ENCODE results near the gene C11orf58.

The C11orf58 gene

DNA sequence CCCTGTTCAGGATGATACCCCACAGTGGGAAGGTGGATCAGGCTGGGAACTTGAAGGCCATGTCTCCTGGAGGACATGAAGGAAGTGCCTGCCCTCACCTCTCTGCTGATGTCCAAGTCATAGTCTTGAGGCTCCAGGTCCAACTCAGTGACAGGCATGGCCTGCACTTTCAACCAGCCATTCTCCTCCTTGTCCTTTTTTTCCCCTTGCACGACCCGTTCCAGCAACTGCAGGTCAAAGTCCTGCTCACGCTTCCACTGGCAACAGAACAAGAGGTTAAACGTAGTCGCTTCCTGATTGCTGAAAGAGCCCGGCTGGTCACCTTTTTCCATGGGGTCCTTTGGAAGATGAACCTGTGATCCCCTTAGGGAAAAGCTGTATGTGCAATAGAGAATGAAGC is 47.7 kb downstream of the C11orf58 start:
- DNase-seq, result no peak

DNA sequence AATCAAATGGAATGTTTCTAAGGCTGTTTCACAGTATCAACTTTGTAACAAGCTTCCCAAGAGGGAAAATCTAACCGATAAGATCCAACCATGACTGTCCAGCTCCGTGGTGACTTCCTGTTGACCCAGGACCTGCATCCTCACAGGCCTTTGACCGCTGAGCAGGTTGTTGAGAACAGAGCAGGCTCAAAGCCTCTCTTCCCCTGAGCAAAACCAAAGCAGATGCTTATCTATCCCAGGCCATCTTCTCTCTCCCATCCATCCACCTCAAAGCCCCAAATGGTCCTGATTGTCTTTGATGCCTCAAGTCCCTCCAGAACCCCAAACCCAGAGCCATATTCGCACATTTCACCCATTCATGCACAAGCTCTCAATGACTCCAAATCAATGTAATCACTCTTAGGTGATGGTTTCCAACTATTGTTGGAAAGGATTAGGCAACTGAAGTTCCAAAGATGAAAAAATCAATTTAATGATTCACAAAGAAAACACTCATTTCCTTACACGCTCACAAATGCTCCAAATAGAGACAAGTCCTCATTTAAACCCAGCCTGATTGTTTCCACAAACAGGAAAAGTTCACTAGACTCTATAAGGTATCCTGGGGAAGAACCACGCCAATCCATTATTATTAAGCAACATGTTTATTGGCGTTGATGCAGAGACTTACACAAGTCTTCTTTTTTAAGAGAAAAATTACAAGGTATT is 48.7 kb downstream of the C11orf58 start:
- DNase-seq, result no peak

GRCh38 chr11:16788141-16789062 is 50.0 kb downstream of the C11orf58 start:
- DNase-seq, result peak; percentile 65 to 76

GRCh38 chr11:16789063-16789420 is 50.6 kb downstream of the C11orf58 start:
- DNase-seq, result no peak

DNA sequence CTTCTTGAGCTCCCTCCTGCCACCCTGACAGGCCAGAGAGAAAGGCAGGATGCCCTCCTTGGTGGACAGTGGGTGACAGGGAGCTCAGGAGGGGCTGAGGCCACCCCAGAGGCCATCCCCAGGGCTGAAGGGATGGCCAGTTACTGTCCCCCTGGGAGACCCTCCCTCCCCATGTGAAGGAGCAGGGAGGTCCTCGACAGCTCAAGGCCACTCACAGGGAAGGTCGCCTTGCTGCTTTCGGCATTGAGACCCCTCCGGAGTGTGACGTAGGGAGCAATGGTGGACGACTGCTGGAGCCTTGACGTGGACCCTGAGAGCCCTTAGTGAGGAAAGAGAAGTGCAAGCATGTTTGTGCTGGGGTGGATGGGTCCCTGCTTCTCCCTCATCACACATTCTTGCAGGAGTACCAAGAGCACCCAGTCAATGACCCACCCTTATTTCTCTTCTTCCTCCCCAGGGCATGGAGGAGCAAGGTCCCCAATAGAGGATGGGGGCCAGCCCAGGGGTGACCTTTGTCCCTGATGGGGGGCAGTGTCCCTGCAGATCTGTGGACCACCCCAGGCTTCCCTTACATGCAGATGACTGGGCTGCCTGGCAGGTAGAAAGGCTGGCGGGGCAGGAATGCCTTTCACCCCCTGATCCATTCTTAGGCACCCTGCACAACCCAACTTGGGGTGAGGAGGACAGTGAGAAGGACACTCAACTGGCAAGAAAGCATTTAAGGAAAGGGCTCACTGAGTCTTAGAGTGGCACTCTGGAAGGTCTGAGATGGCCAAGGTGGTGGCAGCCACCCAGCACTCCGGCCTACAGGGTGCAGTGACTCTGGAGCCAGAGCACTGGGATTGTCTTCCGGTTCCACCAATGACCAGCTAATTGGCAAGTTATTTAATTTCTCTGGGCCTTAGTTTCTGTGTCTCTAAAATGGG is 51.4 kb downstream of the C11orf58 start:
- DNase-seq, result no peak

- no peak for DNase-seq
Measured at GRCh38 chr11:16790486-16791190, 52.2 kb downstream of the C11orf58 start.

DNA sequence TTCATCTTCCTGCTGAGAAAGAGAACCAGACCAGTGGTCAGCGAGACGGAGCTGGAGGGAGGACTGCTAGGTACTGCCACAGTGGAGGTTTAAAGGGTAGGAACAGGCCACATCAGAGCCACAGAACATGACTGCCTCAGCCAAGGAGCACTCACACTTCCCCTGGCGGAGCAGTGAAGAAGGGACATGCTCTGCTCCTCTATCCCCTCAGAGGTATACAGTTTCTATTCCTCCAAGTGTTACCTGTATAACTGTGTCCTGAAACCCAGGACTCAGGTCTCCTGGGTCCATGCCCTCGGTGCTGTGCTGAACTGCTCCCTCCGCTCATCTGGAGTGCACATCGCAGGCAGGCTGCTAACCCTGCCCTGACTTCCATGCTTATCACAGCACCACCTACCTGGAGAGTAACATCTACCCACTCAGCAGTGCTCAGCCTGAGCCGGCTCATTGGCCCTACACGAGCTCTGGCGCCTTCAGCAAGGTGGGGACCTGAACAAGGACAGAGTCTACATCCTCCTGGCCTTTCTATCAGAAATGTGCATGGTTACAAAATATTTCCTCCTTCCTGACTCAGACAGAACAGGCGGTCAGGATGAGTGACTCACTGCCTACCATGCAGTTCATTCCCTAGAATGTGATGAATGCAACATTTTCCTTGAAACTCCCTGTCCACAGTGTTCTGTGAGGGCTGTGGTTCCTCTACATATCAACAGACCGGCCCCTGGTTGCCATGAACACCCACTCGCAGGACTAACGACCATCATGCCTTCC is 52.9 kb downstream of the C11orf58 start:
- peak in 1 of 2 experiments; percentile 27 for DNase-seq

DNA sequence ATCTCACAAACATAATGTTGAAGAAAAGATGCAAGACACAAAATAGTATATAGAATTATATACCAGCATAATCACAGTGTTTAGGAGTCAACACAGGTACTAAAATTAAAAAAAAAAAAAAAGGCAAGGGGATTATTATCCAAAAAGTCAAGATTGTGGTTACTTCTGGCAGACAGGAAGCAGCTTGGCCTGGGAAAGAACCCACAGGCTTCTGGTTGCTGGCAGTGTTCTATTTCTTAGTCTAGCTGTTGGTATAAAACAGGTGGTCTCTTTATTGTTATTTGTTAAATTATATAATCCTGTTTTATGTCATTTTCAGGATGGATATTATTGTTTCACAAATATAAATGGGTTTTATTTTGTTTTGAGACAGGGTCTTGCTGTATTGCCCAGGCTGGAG is 54.0 kb downstream of the C11orf58 start:
- DNase-seq, result no peak

- DNase-seq, result no peak
Measured at GRCh38 chr11:16793009-16793408, 54.6 kb downstream of the C11orf58 start.

DNA sequence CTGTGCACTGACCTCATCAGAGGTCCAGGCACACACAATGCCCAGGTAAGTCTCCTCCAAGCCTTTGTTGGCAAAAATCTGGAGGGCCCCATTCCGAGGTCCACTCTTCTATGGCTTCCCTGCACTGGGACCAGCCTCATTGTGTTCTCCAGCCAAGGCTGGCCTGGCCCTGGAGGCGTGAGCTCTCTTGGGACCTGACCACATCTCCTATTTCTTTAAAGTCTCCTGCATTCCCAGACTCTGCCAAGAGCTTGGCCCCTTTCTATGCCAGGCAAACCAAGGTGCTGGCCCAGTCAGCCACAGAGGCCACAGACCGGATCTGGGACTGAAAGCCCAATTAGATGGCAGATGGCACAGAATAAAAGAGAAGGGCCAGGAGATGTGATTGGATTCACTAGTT is 55.1 kb downstream of the C11orf58 start:
- DNase-seq, result no peak

DNA sequence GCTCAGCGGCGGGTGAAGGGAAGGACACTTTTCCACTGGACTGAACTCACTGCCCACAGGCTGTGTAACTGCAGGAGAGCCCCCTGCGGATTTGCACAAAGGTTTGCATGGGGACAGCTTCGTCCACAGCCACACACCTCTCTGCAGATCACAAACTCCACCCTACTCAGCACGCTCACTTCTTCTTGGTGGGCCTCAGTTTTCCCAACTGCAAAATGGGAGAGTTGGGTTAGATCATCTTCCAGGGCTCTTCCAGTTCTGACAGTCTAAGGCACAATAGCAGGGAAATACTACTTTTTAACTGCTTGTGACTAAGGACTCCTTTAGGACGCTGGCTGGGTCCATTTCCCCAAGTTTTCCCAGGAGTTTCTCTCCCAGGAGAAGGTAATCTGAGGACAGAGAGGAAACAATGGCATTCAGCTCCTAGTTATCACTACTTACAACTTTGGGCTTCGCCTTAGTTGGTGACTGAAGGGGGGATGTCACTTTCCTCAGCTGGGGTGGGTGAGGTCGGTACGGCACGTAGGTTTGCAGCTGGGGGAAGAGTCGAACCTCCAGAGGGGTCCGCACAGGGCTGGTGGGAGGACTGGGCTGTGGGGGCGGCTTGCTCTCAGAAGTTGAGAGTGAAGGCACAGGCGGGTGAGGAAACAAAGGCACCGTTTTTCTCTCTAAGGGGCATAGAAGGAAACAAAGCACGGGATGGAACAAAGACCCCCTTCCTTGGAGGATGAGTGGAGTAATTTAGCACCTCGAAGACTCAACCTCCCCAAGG is 55.8 kb downstream of the C11orf58 start:
- no peak for DNase-seq

DNA sequence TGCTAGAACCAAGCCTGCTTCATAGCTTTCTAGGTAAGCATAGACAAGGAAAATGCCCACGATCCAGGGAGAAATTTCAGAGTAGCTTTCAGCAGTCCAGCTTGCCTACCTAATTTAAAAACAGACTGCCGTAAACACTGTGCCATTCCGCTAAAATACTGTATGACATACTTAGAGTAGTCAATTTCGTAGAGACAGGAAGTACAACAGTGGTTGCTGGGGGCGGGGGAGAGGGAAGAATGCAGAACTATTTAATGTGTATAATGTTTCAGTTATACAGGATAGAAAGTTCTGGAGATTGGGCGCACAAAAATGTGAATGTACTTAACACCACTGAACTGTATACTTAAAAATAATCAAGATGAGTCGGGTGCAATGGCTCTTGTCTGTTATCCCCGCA is 56.7 kb downstream of the C11orf58 start:
- no peak for DNase-seq

DNA sequence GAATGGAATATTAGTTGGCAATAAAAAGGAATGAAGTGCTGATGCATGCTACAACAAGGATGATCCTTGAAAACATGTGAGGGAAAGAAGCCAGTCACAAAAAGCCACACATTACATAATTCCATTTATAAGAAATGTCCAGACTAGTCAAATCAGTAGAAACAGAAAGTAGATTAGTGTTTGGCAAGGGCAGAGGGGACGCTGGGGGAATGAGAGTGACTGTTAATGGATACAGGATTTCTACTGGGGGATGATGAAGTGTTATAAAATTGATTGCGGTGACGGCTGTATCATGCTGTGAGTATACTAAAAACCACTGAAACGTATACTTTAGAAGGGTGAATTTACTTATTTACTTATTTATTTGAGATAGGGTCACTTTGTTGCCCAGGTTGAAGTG is 57.9 kb downstream of the C11orf58 start:
- no peak for DNase-seq

GRCh38 chr11:16797776-16798175 is 59.3 kb downstream of the C11orf58 start:
- DNase-seq, result no peak

- DNase-seq, result no peak
Measured at GRCh38 chr11:16799221-16799620, 60.8 kb downstream of the C11orf58 start.

DNA sequence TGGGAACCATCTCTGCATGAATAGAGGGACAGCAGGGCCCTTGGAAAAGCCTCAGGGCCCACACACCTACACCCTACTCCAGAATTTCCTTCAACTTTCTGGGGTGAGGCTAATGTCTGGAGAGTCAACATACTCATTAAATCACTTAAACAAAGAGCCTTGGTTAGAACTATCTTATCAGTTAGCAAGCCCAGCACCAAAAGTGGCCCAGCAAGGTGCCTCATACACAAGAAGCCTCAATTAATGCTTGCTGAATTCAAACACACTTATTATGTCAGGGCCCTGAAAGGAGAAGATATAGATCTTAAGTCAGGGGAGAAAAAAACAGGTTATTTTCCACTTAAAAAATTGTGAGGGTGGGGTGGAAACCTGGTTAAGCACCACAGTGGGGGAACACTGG is 61.4 kb downstream of the C11orf58 start:
- no peak for DNase-seq

DNA sequence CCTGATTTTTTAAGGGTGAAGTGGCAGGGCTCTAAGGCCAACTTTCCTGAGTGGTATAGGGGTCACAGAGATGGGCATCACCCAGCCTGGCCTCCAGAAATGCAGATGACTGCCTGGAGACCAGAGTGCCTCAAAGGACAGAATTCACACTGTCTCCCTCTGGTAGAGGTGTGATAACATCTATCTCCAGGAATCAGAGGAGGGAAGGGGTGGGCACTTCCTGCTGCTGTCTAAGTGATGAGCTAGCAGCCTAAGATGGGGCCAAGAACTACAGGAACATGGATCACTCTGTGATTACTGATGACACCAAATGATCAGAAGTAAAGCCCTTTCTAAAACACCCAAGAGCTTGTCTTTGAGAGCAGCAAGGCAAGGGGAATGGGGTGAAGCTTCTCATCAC is 61.9 kb downstream of the C11orf58 start:
- DNase-seq, result no peak

DNA sequence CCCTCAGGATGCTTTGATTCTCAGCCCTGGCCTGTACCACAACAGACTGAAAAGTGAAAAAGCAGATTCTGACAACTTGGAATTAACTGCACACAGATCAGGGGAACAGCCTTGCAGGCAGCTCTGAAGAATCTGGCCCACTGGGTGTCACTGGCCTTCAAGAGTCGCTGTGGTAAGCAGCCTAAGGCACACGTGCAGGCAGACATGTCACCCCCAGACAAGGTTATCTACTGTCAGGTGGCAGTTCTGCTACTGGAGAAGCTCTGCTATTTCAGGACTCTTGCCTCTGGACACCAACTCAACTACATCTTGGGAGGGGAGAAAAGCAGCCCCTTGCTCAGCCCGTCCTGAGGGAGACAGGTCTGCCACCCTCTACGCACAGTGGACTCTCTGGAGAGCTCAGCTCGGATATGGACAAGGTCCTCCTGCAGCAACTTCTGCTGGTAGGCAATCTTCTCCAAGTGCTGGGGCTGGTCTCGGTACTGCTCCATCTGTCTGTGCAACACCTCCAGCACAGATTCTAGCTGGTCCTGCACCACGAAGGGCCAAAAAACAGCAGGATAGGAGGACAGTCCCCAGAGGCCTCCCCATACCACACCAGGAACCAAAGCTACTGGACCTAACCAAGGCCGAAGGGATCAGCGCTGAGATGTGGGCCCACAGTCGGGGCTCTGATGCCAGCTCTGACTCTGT is 63.0 kb downstream of the C11orf58 start:
- no peak for DNase-seq

- DNase-seq, result no peak
Measured at GRCh38 chr11:16804104-16804947, 65.9 kb downstream of the C11orf58 start.
